K562 (cell line): ENCODE measurements around the gene KLC1. TPM values are rescaled to one million over a fixed set of nuclear protein-coding genes. Genes with fewer than 3 reads are reported as not detected.

Source experiments
- ATAC-seq: fragments of 200-7000 bp; cut with Tn5 transposase; 3 replicates; pipeline ENCODE4 v1.9.1; 2020; ENCODE audit warnings: moderate library complexity
- BruUV-seq: library from RNA; stranded (reverse); fragments of 400-500 nt; replicated peaks from 2 replicates; lab custom pipeline; 2021; lab: Mats Ljungman, UMichigan
- CTCF ChIA-PET: fragments of 300-600 bp; formaldehyde crosslinking; extraction: SDS; loops from one replicate; lab custom pipeline; 2021; ENCODE audit warnings: low intra/inter-chr PET ratio; lab: Yijun Ruan, JAX
- POLR2A ChIA-PET: fragments of 300-600, 350-650 bp; sonication (Branson Sonifier 250); formaldehyde crosslinking; extraction: SDS; loops from one replicate; lab custom pipeline; 2021; ENCODE audit warnings: antibody characterized with exemption, inconsistent platforms; lab: Yijun Ruan, JAX
- DNase-seq, 4 experiments: peaks; one replicate each; pipeline versions ENCODE4 v3.0.0 to v3.0.0-alpha.2; 2011 to 2018; ENCODE audit warnings: low spot score in 3 of 4, mixed read lengths in 3 of 4; ENCODE audit errors: extremely low read depth in 1 of 4
- FAIRE-seq: peaks from 2 replicates; lab custom pipeline; 2011; peaks lifted over from hg19 to GRCh38; lab: Jason Lieb, UNC
- H2AFZ ChIP-seq: 2 replicates; pipeline ENCODE4 v1.6.0; 2011; ENCODE audit warnings: low read depth, low read length, control low read depth, inconsistent platforms
- H3K27ac ChIP-seq: fragments of 200-600 bp; 3 replicates; pipeline ENCODE4 v1.8.0; 2011; ENCODE audit warnings: low read depth, mild to moderate bottlenecking, control low read depth, inconsistent platforms, low read length, moderate library complexity, mixed read lengths; ENCODE audit errors: extremely low read depth
- H3K27me3 ChIP-seq, 2 experiments: fragments of 300-600 bp in 1 of 2; 2 replicates in 1 of 2; 3 replicates in 1 of 2; pipeline versions ENCODE4 v1.6.0 to v1.8.0; 2011; ENCODE audit warnings: inconsistent platforms in 2 of 2, low read length in 2 of 2, mild to moderate bottlenecking in 1 of 2, mixed read lengths in 1 of 2, moderate library complexity in 1 of 2; ENCODE audit not compliant: control insufficient read depth in 2 of 2, insufficient read depth in 2 of 2
- H3K36me3 ChIP-seq: fragments of 300-600 bp; 3 replicates; pipeline ENCODE4 v1.8.0; 2011; ENCODE audit warnings: mild to moderate bottlenecking, low read length, inconsistent platforms; ENCODE audit not compliant: control insufficient read depth, insufficient read depth
- H3K4me1 ChIP-seq, 2 experiments: fragments of 200-600 bp in 1 of 2; replicated peaks in 1 of 2; 2 replicates in 1 of 2; 3 replicates in 1 of 2; pipeline versions ENCODE4 v1.5.1 to v1.8.0; 2011; ENCODE audit warnings: inconsistent platforms in 2 of 2, low read length in 2 of 2, mild to moderate bottlenecking in 1 of 2, mixed read lengths in 1 of 2, moderate library complexity in 1 of 2; ENCODE audit not compliant: control insufficient read depth in 2 of 2, insufficient read depth in 2 of 2
- H3K4me2 ChIP-seq: 2 replicates; pipeline ENCODE4 v1.6.1; 2011; ENCODE audit warnings: low read length, control low read depth, inconsistent platforms, mixed read lengths; ENCODE audit not compliant: insufficient read depth
- H3K4me3 ChIP-seq: fragments of 200-600 bp; sonication (generic), shearing (Covaris generic); 2 replicates; pipeline ENCODE4 v1.5.1; 2016; ENCODE audit warnings: control low read depth, inconsistent platforms
- H3K79me2 ChIP-seq: fragments of 200-600 bp; 3 replicates; pipeline ENCODE4 v1.8.0; 2011; ENCODE audit warnings: low read length, inconsistent platforms; ENCODE audit not compliant: control insufficient read depth, insufficient read depth
- H3K9ac ChIP-seq, 2 experiments: 2 replicates each; pipeline versions ENCODE4 v1.6.0 to v1.6.1; 2011; ENCODE audit warnings: low read depth in 2 of 2, low read length in 2 of 2, control low read depth in 1 of 2, inconsistent platforms in 1 of 2, mild to moderate bottlenecking in 1 of 2, mixed read lengths in 1 of 2; ENCODE audit not compliant: insufficient read depth in 1 of 2
- H3K9me1 ChIP-seq: one replicate; pipeline ENCODE4 v1.6.0; 2011; ENCODE audit warnings: inconsistent platforms, mild to moderate bottlenecking, low read length, moderate library complexity; ENCODE audit not compliant: control insufficient read depth, insufficient read depth
- H3K9me3 ChIP-seq: replicated peaks from 2 replicates; pipeline ENCODE4 v1.5.1; 2011; ENCODE audit warnings: low read depth, low read length, inconsistent platforms; ENCODE audit not compliant: control insufficient read depth, insufficient read depth
- H4K20me1 ChIP-seq: replicated peaks from 2 replicates; pipeline ENCODE4 v1.6.1; 2011; ENCODE audit warnings: low read length, inconsistent platforms, mixed read lengths; ENCODE audit not compliant: control insufficient read depth, insufficient read depth
- CBX3 ChIP-seq, 2 experiments: IDR thresholded peaks; 1 replicate in 1 of 2; 2 replicates in 1 of 2; pipeline ENCODE4 v1.6.1; 2012; ENCODE audit warnings: inconsistent platforms in 2 of 2, low read length in 2 of 2, borderline replicate concordance in 1 of 2, control low read depth in 1 of 2
- ETV1 ChIP-seq: fragments of 450-650 bp; conservative IDR thresholded peaks from 2 replicates; pipeline ENCODE4 v1.6.1; 2016; ENCODE audit warnings: missing genetic modification characterization, control low read depth, low read depth, missing compliant biosample characterization
- ZFP36 ChIP-seq: fragments of 150-350 bp; IDR thresholded peaks from 2 replicates; pipeline ENCODE4 v1.6.1; 2018; ENCODE audit warnings: low read length, low read depth; ENCODE audit not compliant: partially characterized antibody
- ZNF274 ChIP-seq: IDR thresholded peaks from 2 replicates; pipeline ENCODE4 v1.6.1; 2011; ENCODE audit warnings: low read depth, mild to moderate bottlenecking, low read length, moderate library complexity, borderline replicate concordance
- WGBS: fragments of 100-300 bp; shearing (Covaris generic); methylation state at CpG from one replicate; pipeline ENCODE4 v1.1.6; 2016; ENCODE audit warnings: low coverage, mixed read lengths; ENCODE audit not compliant: insufficient coverage; ENCODE audit errors: missing lambda C conversion rate; 5-methylcytosine and 5-hydroxymethylcytosine counted together
- in situ Hi-C: fragments of 300-500 bp; cut with MboI; formaldehyde crosslinking; loops from 4 replicates; pipeline ENCODE4 v1.15.0; 2018; ENCODE audit warnings: inconsistent platforms, mixed read lengths
- intact Hi-C: fragments of 100-400 bp; cut with micrococcal nuclease; formaldehyde crosslinking; loops from 2 replicates; pipeline ENCODE4 v1.14.2; 2022
- polyA plus RNA-seq, 8 experiments: library from polyadenylated mRNA; depleted of rRNA in 4 of 8; stranded (reverse) in 5 of 8; unstranded in 3 of 8; fragments of >200 nt; fragmentation: Nextera tagmentation in 2 of 8; fragmentation: Illumina TruSeq in 1 of 8; extraction: Ambion mirVana in 2 of 8; extraction: Trizol in 1 of 8; gene quantifications; 2 replicates each; pipeline versions ENCODE4 v1.2.1 to v1.2.3, GENCODE V29; 2011 to 2014; ENCODE audit warnings: inconsistent platforms in 1 of 8, missing spikeins in 1 of 8
- total RNA-seq, 7 experiments: library from RNA; depleted of rRNA in 6 of 7; stranded (reverse); fragments of >200 nt in 6 of 7; fragmentation: Illumina TruSeq in 2 of 7; extraction: Trizol in 2 of 7; gene quantifications; 2 replicates each; pipeline versions ENCODE4 v1.2.1 to v1.2.3, GENCODE V29; 2011 to 2021; ENCODE audit warnings: low replicate concordance in 1 of 7
- TF ChIP-seq, protein P1 (sequence below): sonication (generic); formaldehyde crosslinking; IDR thresholded peaks from 2 replicates; pipeline ENCODE4 v1.8.0; 2022; ENCODE audit warnings: mild to moderate bottlenecking, missing genetic modification reagents
- TF ChIP-seq, protein P2 (sequence below), 2 experiments: fragments of 200-800 bp in 1 of 2; sonication (Bioruptor generic) in 1 of 2; sonication (generic) in 1 of 2; formaldehyde crosslinking in 1 of 2; IDR thresholded peaks in 1 of 2; conservative IDR thresholded peaks in 1 of 2; 2 replicates each; pipeline versions ENCODE4 v1.5.0 to v1.6.1; 2016 to 2020; ENCODE audit warnings: missing compliant biosample characterization in 1 of 2, missing genetic modification characterization in 1 of 2, missing genetic modification reagents in 1 of 2

Gene KLC1
- total and polyA plus RNA-seq, 9 of the 15 experiments (the other 6 are each of a cell fraction or from before 2014, with no cell fraction given): 4.9 to 134 (median 54.8) TPM

DNA sequence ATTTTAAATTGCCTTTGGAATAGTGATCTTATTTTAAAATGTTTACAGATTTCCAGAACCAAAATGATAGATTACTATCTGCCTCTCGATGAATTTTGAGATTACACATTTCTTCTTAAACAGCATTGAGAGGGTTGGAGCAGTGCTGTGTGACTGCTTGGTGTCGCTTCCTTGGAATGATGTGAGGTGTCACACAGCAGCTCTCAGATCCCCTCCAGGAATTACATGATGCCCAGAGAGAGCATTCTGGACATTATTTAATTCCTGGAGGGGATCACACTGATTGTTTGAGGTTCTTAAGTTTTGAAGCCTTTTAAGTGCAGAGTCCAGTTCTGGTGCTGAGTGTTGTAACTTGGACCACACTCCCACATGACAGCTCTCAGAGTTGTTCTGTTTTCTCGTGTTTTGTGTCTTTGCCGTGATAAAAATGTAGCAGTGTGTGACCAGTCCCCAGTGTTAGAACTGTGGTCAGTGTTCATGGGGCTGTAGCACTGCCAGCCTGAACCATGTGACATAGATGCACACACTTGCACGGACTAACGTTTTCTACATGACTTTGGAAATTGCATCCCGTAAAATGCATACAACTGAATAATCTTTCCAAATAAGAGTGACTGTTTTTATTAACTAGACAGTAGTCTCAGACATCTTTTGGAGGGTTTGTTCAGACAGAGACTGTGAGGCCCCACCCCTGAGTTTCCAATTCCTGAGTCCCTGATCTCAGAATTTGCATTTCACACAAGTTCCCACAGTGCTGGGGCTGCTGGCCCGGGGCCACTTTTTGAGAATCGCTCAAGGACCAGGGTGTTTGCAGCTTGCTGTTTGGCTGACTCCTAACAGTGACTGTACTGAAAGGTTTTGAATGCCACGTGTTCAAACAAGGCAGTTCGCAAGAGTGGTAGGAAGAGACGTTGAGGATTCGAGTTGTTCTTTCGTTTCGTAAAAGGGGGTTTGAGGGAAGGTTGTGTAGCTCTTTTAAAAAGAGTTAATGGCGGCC is 60.2 kb downstream of the KLC1 start:
- Histone ChIP-seq H3K27me3 (no peaks in the 10 kb centered on the region), H3K4me1 (peaks cover 0 to 3% of the 10 kb centered on the region in 2 experiments; a peak in 1 of 5 replicates), H4K20me1 (no peaks in the 10 kb centered on the region), H3K4me3 (no peak overlapping the region), H3K9ac (no peak overlapping the region), H2AFZ (no peak overlapping the region), H3K9me3 (no peaks in the 10 kb centered on the region), H3K9me1 (no peaks in the 10 kb centered on the region), H3K79me2 (no peaks in the 10 kb centered on the region), H3K27ac (no peak overlapping the region), H3K36me3 (peaks cover 64% of the 10 kb centered on the region; the same call in 1 of the 3 replicates), H3K4me2 (no peak overlapping the region)
- FAIRE-seq (no peak), ATAC-seq (no peak), DNase-seq (no peak)
- no TSS peak for BruUV-seq
- 89% methylated on average over 15 of the region's 16 CpGs for WGBS
- POLR2A ChIA-PET: interaction anchor here (0.6 kb wide), 1 partner anchor 270 kb away, joined by 3 read pairs; no protein-coding TSS in a partner anchor
- intact Hi-C loops: loop anchor here (10.0 kb wide), 1 partner anchor 114 kb away; no protein-coding TSS in a partner anchor
- TF ChIP-seq ZNF274: no peak
- TF ChIP-seq, protein P1, sequence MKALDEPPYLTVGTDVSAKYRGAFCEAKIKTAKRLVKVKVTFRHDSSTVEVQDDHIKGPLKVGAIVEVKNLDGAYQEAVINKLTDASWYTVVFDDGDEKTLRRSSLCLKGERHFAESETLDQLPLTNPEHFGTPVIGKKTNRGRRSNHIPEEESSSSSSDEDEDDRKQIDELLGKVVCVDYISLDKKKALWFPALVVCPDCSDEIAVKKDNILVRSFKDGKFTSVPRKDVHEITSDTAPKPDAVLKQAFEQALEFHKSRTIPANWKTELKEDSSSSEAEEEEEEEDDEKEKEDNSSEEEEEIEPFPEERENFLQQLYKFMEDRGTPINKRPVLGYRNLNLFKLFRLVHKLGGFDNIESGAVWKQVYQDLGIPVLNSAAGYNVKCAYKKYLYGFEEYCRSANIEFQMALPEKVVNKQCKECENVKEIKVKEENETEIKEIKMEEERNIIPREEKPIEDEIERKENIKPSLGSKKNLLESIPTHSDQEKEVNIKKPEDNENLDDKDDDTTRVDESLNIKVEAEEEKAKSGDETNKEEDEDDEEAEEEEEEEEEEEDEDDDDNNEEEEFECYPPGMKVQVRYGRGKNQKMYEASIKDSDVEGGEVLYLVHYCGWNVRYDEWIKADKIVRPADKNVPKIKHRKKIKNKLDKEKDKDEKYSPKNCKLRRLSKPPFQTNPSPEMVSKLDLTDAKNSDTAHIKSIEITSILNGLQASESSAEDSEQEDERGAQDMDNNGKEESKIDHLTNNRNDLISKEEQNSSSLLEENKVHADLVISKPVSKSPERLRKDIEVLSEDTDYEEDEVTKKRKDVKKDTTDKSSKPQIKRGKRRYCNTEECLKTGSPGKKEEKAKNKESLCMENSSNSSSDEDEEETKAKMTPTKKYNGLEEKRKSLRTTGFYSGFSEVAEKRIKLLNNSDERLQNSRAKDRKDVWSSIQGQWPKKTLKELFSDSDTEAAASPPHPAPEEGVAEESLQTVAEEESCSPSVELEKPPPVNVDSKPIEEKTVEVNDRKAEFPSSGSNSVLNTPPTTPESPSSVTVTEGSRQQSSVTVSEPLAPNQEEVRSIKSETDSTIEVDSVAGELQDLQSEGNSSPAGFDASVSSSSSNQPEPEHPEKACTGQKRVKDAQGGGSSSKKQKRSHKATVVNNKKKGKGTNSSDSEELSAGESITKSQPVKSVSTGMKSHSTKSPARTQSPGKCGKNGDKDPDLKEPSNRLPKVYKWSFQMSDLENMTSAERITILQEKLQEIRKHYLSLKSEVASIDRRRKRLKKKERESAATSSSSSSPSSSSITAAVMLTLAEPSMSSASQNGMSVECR (CRISPR knock-in tag): no peak
- no peak for TF ChIP-seq ETV1 (tag)
- TF ChIP-seq CBX3 (IDR thresholded peaks at IDR 0.05; ENCODE audit: borderline replicate concordance in 1 of 2, low read length in 2 of 2): no peak
- TF ChIP-seq ZFP36: no peak
- TF ChIP-seq, protein P2, sequence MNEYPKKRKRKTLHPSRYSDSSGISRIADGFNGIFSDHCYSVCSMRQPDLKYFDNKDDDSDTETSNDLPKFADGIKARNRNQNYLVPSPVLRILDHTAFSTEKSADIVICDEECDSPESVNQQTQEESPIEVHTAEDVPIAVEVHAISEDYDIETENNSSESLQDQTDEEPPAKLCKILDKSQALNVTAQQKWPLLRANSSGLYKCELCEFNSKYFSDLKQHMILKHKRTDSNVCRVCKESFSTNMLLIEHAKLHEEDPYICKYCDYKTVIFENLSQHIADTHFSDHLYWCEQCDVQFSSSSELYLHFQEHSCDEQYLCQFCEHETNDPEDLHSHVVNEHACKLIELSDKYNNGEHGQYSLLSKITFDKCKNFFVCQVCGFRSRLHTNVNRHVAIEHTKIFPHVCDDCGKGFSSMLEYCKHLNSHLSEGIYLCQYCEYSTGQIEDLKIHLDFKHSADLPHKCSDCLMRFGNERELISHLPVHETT (CRISPR knock-in tag; conservative IDR thresholded peaks at IDR 0.05 in 1 of 2, IDR thresholded peaks at IDR 0.05 in 1 of 2): no peak
- in situ Hi-C loops: no loop called here
- CTCF ChIA-PET: no interaction called here
